BE2C (cell line): ENCODE results near the gene TCEA3.
A peak's percentile ranks its signal among the peaks of the same experiment; 100 is the strongest.
"Not testable (repeated sequence)": the region's sequence is repeated elsewhere in the genome, so short reads cannot be mapped to it uniquely, and the experiment has no call there.

ENCODE experiments used
- DNase-seq: peaks from one replicate; pipeline ENCODE4 v3.0.0-alpha.2; 2020
- H3K27me3 ChIP-seq: fragments of 250-450 bp; sonication (Bioruptor Pico); 2 replicates; pipeline ENCODE4 v1.5.1; 2020; ENCODE audit warnings: mild to moderate bottlenecking
- H3K36me3 ChIP-seq: fragments of 250-450 bp; sonication (Bioruptor Pico); 2 replicates; pipeline ENCODE4 v1.5.1; 2020; ENCODE audit warnings: mild to moderate bottlenecking
- H3K4me1 ChIP-seq: fragments of 250-450 bp; sonication (Bioruptor Pico); 2 replicates; pipeline ENCODE4 v1.5.1; 2020
- H3K4me3 ChIP-seq: 2 replicates; pipeline ENCODE4 v1.5.1; 2011; ENCODE audit warnings: low read depth, low read length
- H3K9me3 ChIP-seq: fragments of 250-450 bp; sonication (Bioruptor Pico); 2 replicates; pipeline ENCODE4 v1.5.1; 2020
- CTCF ChIP-seq: IDR thresholded peaks from 2 replicates; pipeline ENCODE4 v1.5.1; 2012; ENCODE audit warnings: mild to moderate bottlenecking, low read depth, low read length

The TCEA3 gene

GRCh38 chr1:23376890-23377811, 47.4 kb downstream of the TCEA3 start:
- no peak for TF ChIP-seq CTCF
- Histone ChIP-seq H3K27me3 (no peaks in the 10 kb centered on the region), H3K4me1 (no peaks in the 10 kb centered on the region), H3K9me3 (no peaks in the 10 kb centered on the region), H3K4me3 (no peak overlapping the region), H3K36me3 (no peaks in the 10 kb centered on the region)
- no peak for DNase-seq

GRCh38 chr1:23374079-23374735, 50.3 kb downstream of the TCEA3 start:
- not testable (repeated sequence) for H3K27me3 ChIP-seq, H3K4me1 ChIP-seq, H3K36me3 ChIP-seq, H3K9me3 ChIP-seq, DNase-seq, H3K4me3 ChIP-seq

GRCh38 chr1:23371987-23372880, 52.3 kb downstream of the TCEA3 start:
- Histone ChIP-seq H3K27me3 (no peaks in the 10 kb centered on the region), H3K4me3 (no peak overlapping the region), H3K4me1 (peaks cover 9% of the 10 kb centered on the region), H3K9me3 (no peaks in the 10 kb centered on the region), H3K36me3 (no peaks in the 10 kb centered on the region)
- no peak for DNase-seq
- TF ChIP-seq CTCF = no peak

GRCh38 chr1:23370709-23371584, 53.6 kb downstream of the TCEA3 start:
- Histone ChIP-seq H3K9me3 (no peaks in the 10 kb centered on the region), H3K36me3 (peaks cover 4% of the 10 kb centered on the region; the same call in 1 of the 2 replicates), H3K27me3 (no peaks in the 10 kb centered on the region), H3K4me1 (peaks cover 9% of the 10 kb centered on the region), H3K4me3 (peak overlapping the region; percentile 94; the same call in 1 of the 2 replicates)
- peak; percentile 10 for DNase-seq
- TF ChIP-seq CTCF = 0 out of 2 replicates have a peak, but pooled peaks have one; percentile 17

- Histone ChIP-seq H3K36me3 (peaks cover 4% of the 10 kb centered on the region; the same call in 1 of the 2 replicates), H3K4me1 (peaks cover 9% of the 10 kb centered on the region), H3K27me3 (no peaks in the 10 kb centered on the region), H3K9me3 (no peaks in the 10 kb centered on the region), H3K4me3 (peak overlapping the region; percentile 94)
- DNase-seq = no peak
- TF ChIP-seq CTCF = no peak
Observed at GRCh38 chr1:23370330-23370708, 54.2 kb downstream of the TCEA3 start.
